K562 (cell line): ENCODE data around the gene GFOD1. TPM values are rescaled to one million over a fixed set of nuclear protein-coding genes. Genes with fewer than 3 reads are reported as not detected.
A peak's percentile ranks its signal among the peaks of the same experiment; 100 is the strongest.

Experiments used
- COPS2 ChIP-seq: fragments of 450-650 bp; conservative IDR thresholded peaks from 2 replicates; pipeline ENCODE4 v1.6.1; 2016; ENCODE audit warnings: mild to moderate bottlenecking, moderate library complexity
- CSDE1 ChIP-seq, 2 experiments: fragments of 450-650 bp; IDR thresholded peaks; 2 replicates each; pipeline ENCODE4 v1.6.1; 2016; ENCODE audit warnings: mild to moderate bottlenecking in 1 of 2
- DACH1 ChIP-seq: fragments of 450-650 bp; IDR thresholded peaks from 2 replicates; pipeline ENCODE4 v1.6.1; 2018; ENCODE audit not compliant: partially characterized antibody
- DLX4 ChIP-seq: fragments of 250-450 bp; sonication (Bioruptor Pico); IDR thresholded peaks from 2 replicates; pipeline ENCODE4 v1.6.1; 2021; ENCODE audit warnings: mild to moderate bottlenecking
- DPF2 ChIP-seq: fragments of 450-650 bp; IDR thresholded peaks from 2 replicates; pipeline ENCODE4 v1.6.1; 2016
- E2F3 ChIP-seq: fragments of 250-450 bp; sonication (Bioruptor Pico); IDR thresholded peaks from 2 replicates; pipeline ENCODE4 v1.4.0; 2020; ENCODE audit warnings: mild to moderate bottlenecking
- ETS2 ChIP-seq: IDR thresholded peaks from 2 replicates; pipeline ENCODE4 v1.6.1; 2016; ENCODE audit warnings: borderline replicate concordance, missing genetic modification characterization, mild to moderate bottlenecking, moderate library complexity, missing compliant biosample characterization; ENCODE audit not compliant: poor library complexity, severe bottlenecking
- GATAD2B ChIP-seq: fragments of 450-650 bp; IDR thresholded peaks from 2 replicates; pipeline ENCODE4 v1.6.1; 2017; ENCODE audit warnings: mild to moderate bottlenecking, borderline replicate concordance
- MTA3 ChIP-seq: fragments of 450-650 bp; formaldehyde crosslinking; IDR thresholded peaks from 2 replicates; pipeline ENCODE4 v1.6.1; 2017; ENCODE audit warnings: mild to moderate bottlenecking, borderline replicate concordance
- MXD1 ChIP-seq: fragments of 250-450 bp; sonication (Bioruptor Pico); IDR thresholded peaks from 2 replicates; pipeline ENCODE4 v1.8.0; 2021; ENCODE audit warnings: borderline replicate concordance, mild to moderate bottlenecking, moderate library complexity; ENCODE audit not compliant: poor library complexity, severe bottlenecking
- MYNN ChIP-seq, 2 experiments: sonication (generic); formaldehyde crosslinking in 1 of 2; IDR thresholded peaks; 2 replicates each; pipeline versions ENCODE4 v1.5.0 to v1.6.1; 2016 to 2020; ENCODE audit warnings: antibody characterized with exemption in 1 of 2, missing genetic modification reagents in 1 of 2
- NR2C1 ChIP-seq, 2 experiments: fragments of 450-650 bp; IDR thresholded peaks; 2 replicates each; pipeline ENCODE4 v1.6.1; 2017; ENCODE audit warnings: mild to moderate bottlenecking in 2 of 2, antibody characterized with exemption in 1 of 2, inconsistent platforms in 1 of 2, missing compliant biosample characterization in 1 of 2, missing genetic modification characterization in 1 of 2
- PCBP1 ChIP-seq: fragments of 200-400 bp; formaldehyde crosslinking; IDR thresholded peaks from 2 replicates; pipeline ENCODE4 v1.6.1; 2018; ENCODE audit warnings: mild to moderate bottlenecking, low read depth, low read length; ENCODE audit not compliant: poor library complexity, severe bottlenecking
- POLR2A ChIP-seq: fragments of 450-650 bp; conservative IDR thresholded peaks from 2 replicates; pipeline ENCODE4 v1.6.1; 2016
- RREB1 ChIP-seq: fragments of 250-450 bp; sonication (Bioruptor Pico); IDR thresholded peaks from 2 replicates; pipeline ENCODE4 v1.4.0; 2020
- SMAD1 ChIP-seq: fragments of 150-350 bp; IDR thresholded peaks from 2 replicates; pipeline ENCODE4 v1.6.1; 2014; ENCODE audit warnings: low read length, low read depth; ENCODE audit not compliant: partially characterized antibody
- SP2 ChIP-seq: IDR thresholded peaks from 2 replicates; pipeline ENCODE4 v1.6.1; 2011; ENCODE audit warnings: mild to moderate bottlenecking, low read depth, low read length, moderate library complexity; ENCODE audit not compliant: poor library complexity, severe bottlenecking; ENCODE audit errors: extremely low read depth
- SREBF2 ChIP-seq: sonication (generic); formaldehyde crosslinking; IDR thresholded peaks from 2 replicates; pipeline ENCODE4 v1.4.0; 2020; ENCODE audit warnings: mild to moderate bottlenecking, missing genetic modification reagents
- ZNF584 ChIP-seq: fragments of 200-800 bp; sonication (Bioruptor generic); IDR thresholded peaks from 2 replicates; pipeline ENCODE4 v1.6.1; 2016; ENCODE audit warnings: low read depth, mild to moderate bottlenecking, missing genetic modification characterization, missing compliant biosample characterization
- ZZZ3 ChIP-seq: fragments of 450-650 bp; IDR thresholded peaks from 2 replicates; pipeline ENCODE4 v1.6.1; 2016; ENCODE audit warnings: antibody characterized with exemption, mild to moderate bottlenecking, moderate library complexity
- polyA plus RNA-seq, 8 experiments: library from polyadenylated mRNA; depleted of rRNA in 4 of 8; stranded (reverse) in 5 of 8; unstranded in 3 of 8; fragments of >200 nt; fragmentation: Nextera tagmentation in 2 of 8; fragmentation: Illumina TruSeq in 1 of 8; extraction: Ambion mirVana in 2 of 8; extraction: Trizol in 1 of 8; gene quantifications; 2 replicates each; pipeline versions ENCODE4 v1.2.1 to v1.2.3, GENCODE V29; 2011 to 2014; ENCODE audit warnings: inconsistent platforms in 1 of 8, missing spikeins in 1 of 8
- total RNA-seq, 7 experiments: library from RNA; depleted of rRNA in 6 of 7; stranded (reverse); fragments of >200 nt in 6 of 7; fragmentation: Illumina TruSeq in 2 of 7; extraction: Trizol in 2 of 7; gene quantifications; 2 replicates each; pipeline versions ENCODE4 v1.2.1 to v1.2.3, GENCODE V29; 2011 to 2021; ENCODE audit warnings: low replicate concordance in 1 of 7

The GFOD1 gene
- total and polyA plus RNA-seq, 9 of the 15 experiments (the other 6 are each of a cell fraction or from before 2014, with no cell fraction given) = 3.8 to 12.0 (median 8.2) TPM

GRCh38 chr6:13355043-13355945 is 132.1 kb downstream of the GFOD1 start (continued):
- TF ChIP-seq MXD1 (CRISPR knock-in tag) (no peak), RREB1 (CRISPR knock-in tag) (no peak), SMAD1 (no peak), E2F3 (no peak), DPF2 (peak; percentile 91), POLR2A (no peak), SP2 (no peak), SREBF2 (CRISPR knock-in tag) (no peak), GATAD2B (no peak; the same call in 1 of the 2 replicates), MTA3 (peak; percentile 55; the same call in 1 of the 2 replicates), MYNN (IDR thresholded peaks at IDR 0.05) (no peak; the same call in 1 of the 2 replicates), MYNN (CRISPR knock-in tag; IDR thresholded peaks at IDR 0.05) (no peak), DLX4 (CRISPR knock-in tag) (no peak), ETS2 (tag) (no peak), DACH1 (no peak), ZNF584 (0 out of 2 replicates have a peak, but pooled peaks have one; percentile 51), PCBP1 (no peak), NR2C1 (IDR thresholded peaks at IDR 0.05) (0 out of 2 replicates have a peak, but pooled peaks have one; percentile 36), NR2C1 (tag; IDR thresholded peaks at IDR 0.05) (0 out of 2 replicates have a peak, but pooled peaks have one; percentile 41), CSDE1 (IDR thresholded peaks at IDR 0.05) (no peak), COPS2 (no peak), ZZZ3 (no peak)
